Omental fat pad (tissue), 4 donors: ENCODE measurements around the gene FEV. TPM values are rescaled to one million over a fixed set of nuclear protein-coding genes. Genes with fewer than 3 reads are reported as not detected.

Experiments
- ATAC-seq: fragments of 150-250 bp; one replicate; pipeline ENCODE4 v1.9.1; 2016; ENCODE audit warnings: mild to moderate bottlenecking, moderate library complexity; ENCODE audit not compliant: low FRiP score
- DNase-seq: peaks from one replicate; pipeline ENCODE4 v3.0.0-alpha.2; 2019; ENCODE audit warnings: low spot score
- total RNA-seq, 4 donors: library from RNA; depleted of rRNA; stranded (reverse); fragments of >200 nt; gene quantifications; one replicate each; pipeline ENCODE4 v1.1.0, GENCODE V29; 2016
- TF ChIP-seq, protein P1 (sequence below), 3 donors: fragments of 450-650 bp; IDR thresholded peaks; one replicate each; pipeline ENCODE4 v1.5.1; 2016 to 2017; ENCODE audit warnings: antibody characterized with exemption in 3 of 3, mild to moderate bottlenecking in 3 of 3, moderate library complexity in 2 of 3

The FEV gene
- total RNA-seq, 4 donors from 2014 or later, result not detected

DNA sequence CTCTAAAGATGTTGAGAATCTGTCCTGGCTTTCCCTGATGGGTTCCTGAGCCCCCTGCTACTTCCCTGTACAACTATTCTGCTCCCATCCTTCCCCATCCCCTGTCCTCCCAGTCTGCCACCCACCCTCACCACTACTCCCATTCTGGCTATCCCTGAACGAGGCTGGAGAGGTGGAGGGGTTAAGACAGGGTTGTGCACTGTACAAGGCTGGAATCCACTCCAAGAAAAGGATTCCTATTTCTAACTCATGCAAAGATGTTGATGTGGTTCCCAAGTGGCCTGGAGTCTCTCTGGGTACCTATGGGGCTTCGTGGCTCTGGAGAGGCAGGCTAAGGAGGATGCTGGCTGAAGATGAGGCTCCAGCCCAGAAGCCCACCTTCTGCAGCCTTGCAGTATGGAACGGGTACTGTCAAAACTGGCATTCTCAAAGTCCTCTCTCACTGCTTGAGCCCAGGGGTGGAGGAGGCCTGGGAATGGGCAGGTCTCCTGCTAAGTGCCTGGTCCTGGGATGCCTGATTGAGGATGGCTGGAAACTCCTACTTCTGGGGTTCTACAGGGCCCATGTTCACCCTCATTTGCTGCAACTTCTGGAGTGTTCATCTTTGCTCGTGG is 1.3 kb upstream of the FEV start:
- TF ChIP-seq, protein P1, sequence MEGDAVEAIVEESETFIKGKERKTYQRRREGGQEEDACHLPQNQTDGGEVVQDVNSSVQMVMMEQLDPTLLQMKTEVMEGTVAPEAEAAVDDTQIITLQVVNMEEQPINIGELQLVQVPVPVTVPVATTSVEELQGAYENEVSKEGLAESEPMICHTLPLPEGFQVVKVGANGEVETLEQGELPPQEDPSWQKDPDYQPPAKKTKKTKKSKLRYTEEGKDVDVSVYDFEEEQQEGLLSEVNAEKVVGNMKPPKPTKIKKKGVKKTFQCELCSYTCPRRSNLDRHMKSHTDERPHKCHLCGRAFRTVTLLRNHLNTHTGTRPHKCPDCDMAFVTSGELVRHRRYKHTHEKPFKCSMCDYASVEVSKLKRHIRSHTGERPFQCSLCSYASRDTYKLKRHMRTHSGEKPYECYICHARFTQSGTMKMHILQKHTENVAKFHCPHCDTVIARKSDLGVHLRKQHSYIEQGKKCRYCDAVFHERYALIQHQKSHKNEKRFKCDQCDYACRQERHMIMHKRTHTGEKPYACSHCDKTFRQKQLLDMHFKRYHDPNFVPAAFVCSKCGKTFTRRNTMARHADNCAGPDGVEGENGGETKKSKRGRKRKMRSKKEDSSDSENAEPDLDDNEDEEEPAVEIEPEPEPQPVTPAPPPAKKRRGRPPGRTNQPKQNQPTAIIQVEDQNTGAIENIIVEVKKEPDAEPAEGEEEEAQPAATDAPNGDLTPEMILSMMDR (IDR thresholded peaks at IDR 0.05), result no peak
- no peak for ATAC-seq
- no peak for DNase-seq

DNA sequence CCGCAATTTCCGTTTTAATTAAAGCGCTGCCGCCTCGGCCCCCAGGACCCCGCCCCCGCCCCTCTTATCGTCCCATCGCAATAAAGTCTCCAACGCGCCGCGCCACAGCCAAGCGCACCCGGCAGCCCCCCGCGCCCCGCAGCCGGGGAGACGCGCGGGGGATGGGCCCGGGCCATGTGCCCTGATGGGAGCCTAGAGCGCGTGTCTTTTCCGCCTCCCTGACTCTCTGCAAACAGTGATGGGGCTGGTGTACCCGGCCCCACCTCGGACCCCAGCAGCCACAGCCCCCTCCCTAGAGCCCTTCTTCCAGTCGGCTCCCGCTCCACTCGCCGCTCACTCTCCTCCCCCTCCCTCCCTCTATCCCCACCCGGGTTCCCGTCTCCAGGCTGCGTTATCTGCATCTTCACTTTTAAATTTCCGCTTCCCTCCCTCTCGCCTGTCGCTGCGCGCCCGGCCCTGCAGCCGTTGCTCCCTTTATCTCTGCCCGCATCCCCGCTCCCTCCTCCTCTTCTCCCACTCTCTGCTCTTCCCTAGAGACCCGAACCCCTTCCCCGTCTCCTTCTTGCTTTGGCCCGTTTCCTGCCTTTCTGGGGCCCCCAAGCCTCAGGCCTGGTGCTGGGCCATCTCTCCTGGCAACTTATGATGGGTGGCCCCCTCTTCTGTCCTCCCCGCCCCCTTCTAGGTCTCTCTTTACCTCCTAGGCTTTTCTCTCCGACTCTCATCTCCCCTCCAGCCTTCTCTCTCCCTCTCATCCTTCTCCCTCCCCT is 524 bp upstream of the FEV start:
- TF ChIP-seq, protein P1 (IDR thresholded peaks at IDR 0.05), result no peak
- ATAC-seq (no peak), DNase-seq (no peak)

DNA sequence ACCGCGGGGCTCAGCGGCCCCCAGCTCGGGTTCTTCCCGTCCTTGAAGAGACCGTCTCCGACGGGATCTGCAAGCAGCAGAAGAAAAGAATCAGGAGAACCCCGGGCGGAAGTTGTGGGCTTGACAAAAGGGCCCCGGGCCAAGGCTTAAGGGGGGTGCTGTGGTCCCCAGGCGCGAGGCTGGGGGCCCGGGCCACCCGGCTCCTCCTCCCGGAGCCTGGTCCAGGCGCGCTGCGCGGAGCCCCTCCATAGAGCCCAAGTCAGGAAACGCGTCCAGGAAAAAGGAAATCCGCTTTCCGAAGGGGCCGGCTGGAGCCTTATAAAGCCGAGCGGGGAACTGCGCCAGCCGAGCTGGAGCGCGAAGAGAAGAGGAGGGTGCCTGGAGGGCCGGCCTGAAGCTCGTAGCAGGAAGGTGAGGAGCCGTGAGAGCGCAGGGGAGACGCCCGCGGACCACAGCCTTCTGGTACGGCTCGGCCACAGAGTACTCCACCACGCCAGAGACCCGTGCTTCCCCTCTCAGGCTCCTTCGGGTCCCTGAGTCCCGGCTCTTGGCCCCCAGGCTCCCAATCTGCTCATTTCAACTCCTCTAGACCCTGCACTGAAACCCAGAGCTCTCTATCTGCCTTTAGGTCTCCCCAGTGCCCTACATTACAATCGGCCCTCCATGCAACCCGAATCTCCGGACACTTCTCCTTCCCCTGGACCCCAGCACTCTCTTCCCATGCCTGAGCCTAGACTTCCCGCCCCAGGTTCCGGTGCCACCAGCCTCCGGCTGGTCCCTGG is 554 bp downstream of the FEV start:
- DNase-seq (no peak), ATAC-seq (no peak)
- TF ChIP-seq, protein P1 (IDR thresholded peaks at IDR 0.05), result no peak

DNA sequence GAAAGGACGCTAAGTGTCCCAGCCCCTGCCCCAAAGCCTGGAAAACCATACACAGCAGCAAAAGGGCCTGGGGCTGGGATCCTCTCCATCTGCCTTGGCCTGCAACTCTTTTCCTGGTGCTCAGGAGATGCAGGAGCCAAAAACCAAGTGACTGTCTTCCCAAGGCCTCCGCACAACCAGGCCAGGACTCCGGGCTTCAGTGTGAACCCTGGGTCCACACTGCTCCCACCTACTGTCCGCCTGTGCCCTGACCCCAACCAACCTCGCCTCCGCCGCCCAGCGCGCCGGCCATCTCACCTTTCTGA is 1.1 kb downstream of the FEV start:
- TF ChIP-seq, protein P1 (IDR thresholded peaks at IDR 0.05), result no peak
- ATAC-seq (no peak), DNase-seq (no peak)

DNA sequence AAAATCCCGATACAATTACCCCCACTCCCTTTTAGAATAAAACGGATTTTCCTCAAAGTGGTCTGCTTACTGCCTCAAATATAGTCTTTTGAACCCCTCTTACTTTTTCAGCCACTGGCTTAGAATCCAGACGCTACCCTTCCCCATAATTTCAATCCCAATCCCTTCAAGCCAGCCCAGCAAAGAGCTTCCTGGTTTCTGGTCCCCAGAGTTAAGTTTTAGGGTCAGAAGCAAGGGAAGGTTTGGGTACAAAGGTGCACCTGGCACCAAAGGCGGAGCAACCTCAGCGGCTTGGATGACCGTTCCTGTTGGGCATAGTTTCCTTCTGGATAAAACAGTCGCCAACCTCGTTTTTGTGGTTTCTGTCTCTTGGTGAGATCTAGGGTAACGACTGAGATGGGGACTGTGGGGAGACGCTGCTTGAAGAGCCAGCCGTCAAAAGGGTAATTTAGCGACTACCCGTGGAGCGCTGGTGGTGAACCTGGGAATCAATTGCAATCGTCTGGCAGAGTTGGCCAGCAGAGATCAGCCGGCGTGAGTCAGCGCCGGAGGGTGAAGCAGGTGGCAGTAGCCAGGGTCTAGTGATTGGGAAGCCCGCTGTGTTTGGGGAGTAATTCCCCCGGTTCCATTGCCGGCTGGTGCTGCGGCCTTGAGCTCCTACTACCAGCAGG is 1.6 kb downstream of the FEV start:
- no peak for ATAC-seq
- TF ChIP-seq, protein P1 (IDR thresholded peaks at IDR 0.05), result no peak
- DNase-seq, result no peak

DNA sequence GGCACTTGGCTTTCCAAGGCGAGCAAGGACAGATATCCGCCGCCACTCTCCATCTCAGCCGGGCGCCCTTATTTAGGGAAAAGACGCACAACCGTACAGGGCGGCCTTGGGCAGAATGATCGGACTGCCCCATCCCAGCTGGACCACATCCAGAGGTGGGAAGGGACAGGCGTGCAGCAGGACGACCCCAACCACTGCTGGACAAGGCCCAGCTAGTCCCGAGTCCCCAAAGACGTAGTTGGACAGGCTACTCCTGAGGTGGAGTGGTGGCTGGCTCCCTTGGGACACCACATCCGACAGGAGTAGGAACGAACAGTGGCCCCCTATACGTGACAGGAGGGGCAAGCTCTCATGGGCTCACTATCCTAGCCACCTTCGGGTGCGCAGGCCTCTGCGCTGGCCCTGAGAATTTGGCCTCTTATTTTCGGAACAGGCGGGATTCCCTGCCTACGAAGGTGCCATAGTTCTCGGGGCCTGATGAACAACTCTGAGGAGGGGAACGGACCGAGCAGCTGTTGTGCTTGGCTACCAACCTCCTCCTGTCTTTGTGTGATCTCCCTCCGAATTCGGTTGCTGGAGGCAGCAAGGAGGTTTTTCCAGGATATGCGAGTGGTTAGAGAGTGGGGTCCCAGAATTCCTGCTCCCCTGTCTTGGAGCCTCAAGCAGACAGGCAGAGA is 2.3 kb downstream of the FEV start:
- DNase-seq (no peak), ATAC-seq (no peak)
- TF ChIP-seq, protein P1 (IDR thresholded peaks at IDR 0.05), result no peak
